Measurements from ENCODE around the gene UBE2V1.
"Not testable (repeated sequence)": the region's sequence is repeated elsewhere in the genome, so short reads cannot be mapped to it uniquely, and the experiment has no call there.

- TF ChIP-seq, protein P1, sequence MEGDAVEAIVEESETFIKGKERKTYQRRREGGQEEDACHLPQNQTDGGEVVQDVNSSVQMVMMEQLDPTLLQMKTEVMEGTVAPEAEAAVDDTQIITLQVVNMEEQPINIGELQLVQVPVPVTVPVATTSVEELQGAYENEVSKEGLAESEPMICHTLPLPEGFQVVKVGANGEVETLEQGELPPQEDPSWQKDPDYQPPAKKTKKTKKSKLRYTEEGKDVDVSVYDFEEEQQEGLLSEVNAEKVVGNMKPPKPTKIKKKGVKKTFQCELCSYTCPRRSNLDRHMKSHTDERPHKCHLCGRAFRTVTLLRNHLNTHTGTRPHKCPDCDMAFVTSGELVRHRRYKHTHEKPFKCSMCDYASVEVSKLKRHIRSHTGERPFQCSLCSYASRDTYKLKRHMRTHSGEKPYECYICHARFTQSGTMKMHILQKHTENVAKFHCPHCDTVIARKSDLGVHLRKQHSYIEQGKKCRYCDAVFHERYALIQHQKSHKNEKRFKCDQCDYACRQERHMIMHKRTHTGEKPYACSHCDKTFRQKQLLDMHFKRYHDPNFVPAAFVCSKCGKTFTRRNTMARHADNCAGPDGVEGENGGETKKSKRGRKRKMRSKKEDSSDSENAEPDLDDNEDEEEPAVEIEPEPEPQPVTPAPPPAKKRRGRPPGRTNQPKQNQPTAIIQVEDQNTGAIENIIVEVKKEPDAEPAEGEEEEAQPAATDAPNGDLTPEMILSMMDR (IDR thresholded peaks at IDR 0.05), result not testable (repeated sequence)
- TF ChIP-seq POLR2AphosphoS5 (IDR thresholded peaks at IDR 0.05), result peak; percentile 49
Measured at GRCh38 chr20:50137702-50138101, 24.8 kb upstream of the UBE2V1 start.

Measured in prostate gland (tissue), 2 donors.